ENCODE data around the gene ATP13A4.

Gene ATP13A4

DNA sequence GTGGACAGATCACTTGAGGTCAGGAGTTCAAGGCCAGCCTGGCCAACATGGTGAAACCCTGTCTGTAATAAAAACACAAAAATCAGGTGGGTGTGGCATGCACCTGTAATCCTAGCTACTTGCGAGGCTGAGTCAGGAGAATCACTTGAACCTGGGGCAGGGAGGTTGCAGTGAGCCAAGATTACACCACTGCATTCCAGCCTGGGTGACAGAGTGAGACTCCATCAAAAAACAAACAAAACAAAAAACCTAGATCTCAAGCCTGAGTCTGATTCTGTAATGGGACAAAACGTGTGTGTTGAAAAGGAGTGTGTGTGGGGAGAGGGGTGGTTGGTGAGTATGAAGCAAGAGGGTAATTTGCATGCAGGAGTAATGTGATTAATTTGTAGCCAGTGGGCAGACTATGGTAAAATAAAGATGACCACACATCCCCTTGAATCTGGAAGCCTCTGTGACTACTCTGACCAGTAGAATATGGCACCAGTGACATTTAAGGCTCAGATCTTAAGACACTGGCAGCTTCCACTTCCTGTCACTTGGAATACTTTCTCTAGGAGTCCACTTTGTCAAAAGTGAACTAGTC is 19.9 kb upstream of the ATP13A4 start:
- DNase-seq = no peak
- Mint-ChIP-seq H3K27me3 (no peaks in the 10 kb centered on the region), H3K27ac (peak overlapping the region; percentile 7), H3K9me3 (no peaks in the 10 kb centered on the region), H3K36me3 (no peaks in the 10 kb centered on the region), H3K4me1 (peaks cover 4 to 5% of the 10 kb centered on the region in 2 donors), H3K4me3 (no peak overlapping the region)
- ATAC-seq (replicated peaks) = no peak

DNA sequence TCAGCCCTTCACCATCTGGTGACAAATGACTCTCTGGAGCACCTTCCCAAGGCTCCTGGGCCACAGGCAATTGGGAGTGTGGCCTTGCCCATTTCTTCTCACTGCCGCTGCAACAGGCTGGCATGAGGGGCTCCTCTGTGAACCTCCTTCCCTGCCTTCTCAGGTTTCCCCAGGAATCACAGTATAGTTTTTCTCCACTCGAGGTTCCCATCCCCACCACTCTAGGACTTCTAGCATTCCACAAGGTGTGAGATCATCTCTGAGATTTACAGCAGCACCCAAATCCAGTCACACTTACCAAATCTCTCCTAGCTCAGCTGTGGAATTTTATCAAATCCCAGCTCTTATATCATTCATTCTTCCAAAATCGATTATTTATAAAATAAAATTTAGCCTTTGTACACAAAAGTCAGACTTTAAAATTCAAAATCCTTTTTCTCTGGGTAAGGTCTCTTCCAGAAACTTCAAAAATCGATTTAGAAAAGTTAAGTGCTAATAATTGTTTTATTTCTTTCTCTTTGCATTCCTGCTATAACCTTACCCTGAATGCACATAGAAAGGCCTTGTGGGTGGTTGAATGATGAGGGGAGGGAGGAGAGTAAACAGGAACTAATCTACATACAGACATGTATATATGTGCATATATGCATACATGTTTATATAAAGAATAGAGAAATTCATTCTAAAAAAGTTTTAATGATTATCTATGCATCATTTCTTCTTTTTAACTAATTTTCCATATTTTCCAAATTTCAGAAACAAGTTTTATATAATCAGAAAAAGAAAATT is 18.9 kb upstream of the ATP13A4 start:
- H3K4me1 Mint-ChIP-seq = peaks cover 4 to 5% of the 10 kb centered on the region in 2 donors
- no peak overlapping the region for H3K4me3 Mint-ChIP-seq
- no peaks in the 10 kb centered on the region for H3K9me3 Mint-ChIP-seq
- no peak overlapping the region for H3K27ac Mint-ChIP-seq
- H3K36me3 Mint-ChIP-seq = no peaks in the 10 kb centered on the region
- DNase-seq (no peak), ATAC-seq (replicated peaks) (no peak)
- no peaks in the 10 kb centered on the region for H3K27me3 Mint-ChIP-seq

DNA sequence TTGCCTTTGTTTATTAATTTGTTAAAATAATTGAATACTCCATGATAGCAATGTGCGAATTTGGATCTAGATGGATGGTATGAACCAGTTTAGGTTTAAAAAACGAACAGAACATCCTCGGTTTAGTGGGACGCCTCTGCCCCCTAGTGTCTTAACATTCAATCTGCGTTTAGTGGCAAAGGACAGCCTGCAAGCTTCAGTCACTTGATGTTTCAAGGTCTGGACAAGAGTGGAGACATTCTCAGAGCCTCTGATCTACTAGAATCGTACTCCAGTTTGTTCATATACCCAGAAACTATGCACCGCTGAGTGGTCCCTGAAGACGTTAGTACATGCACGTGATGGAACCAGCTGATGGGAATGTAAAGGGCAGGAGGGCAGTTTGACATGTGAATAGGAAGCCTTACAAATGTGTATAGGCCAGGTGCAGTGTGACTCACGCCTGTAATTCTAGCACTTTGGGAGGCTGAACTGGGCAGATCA is 17.8 kb upstream of the ATP13A4 start:
- no peaks in the 10 kb centered on the region for H3K9me3 Mint-ChIP-seq
- DNase-seq = peak; percentile 35
- H3K4me3 Mint-ChIP-seq = no peak overlapping the region
- H3K4me1 Mint-ChIP-seq = peaks cover 4 to 5% of the 10 kb centered on the region in 2 donors
- H3K36me3 Mint-ChIP-seq = no peaks in the 10 kb centered on the region
- H3K27me3 Mint-ChIP-seq = peaks cover 0 to 11% of the 10 kb centered on the region in 2 donors
- ATAC-seq (replicated peaks) = peak; percentile 75 to 78
- no peak overlapping the region for H3K27ac Mint-ChIP-seq

DNA sequence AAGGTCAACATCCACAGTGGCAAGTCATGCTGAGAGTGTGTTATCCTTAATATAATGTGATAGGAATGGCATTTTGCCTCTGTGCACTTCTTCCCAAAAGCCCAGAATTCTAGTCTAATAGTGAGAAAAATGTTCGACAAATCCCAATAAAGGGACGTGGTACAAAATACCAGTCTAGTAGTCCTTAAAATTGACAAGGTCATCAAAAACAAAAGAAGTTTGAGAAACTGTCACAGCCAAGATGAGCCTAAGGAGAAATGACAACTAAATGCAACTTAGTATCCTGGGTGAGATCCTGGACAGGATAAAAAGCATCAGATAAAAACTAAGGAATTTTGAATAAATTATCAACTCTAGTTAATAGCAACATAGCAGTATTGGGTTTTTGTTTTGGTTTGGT is 14.4 kb upstream of the ATP13A4 start:
- peaks cover 0 to 12% of the 10 kb centered on the region in 2 donors for H3K27me3 Mint-ChIP-seq
- H3K36me3 Mint-ChIP-seq = no peaks in the 10 kb centered on the region
- no peaks in the 10 kb centered on the region for H3K9me3 Mint-ChIP-seq
- no peak overlapping the region for H3K4me3 Mint-ChIP-seq
- no peak overlapping the region for H3K27ac Mint-ChIP-seq
- ATAC-seq (replicated peaks) (no peak), DNase-seq (no peak)
- peaks cover 4 to 5% of the 10 kb centered on the region in 2 donors for H3K4me1 Mint-ChIP-seq

DNA sequence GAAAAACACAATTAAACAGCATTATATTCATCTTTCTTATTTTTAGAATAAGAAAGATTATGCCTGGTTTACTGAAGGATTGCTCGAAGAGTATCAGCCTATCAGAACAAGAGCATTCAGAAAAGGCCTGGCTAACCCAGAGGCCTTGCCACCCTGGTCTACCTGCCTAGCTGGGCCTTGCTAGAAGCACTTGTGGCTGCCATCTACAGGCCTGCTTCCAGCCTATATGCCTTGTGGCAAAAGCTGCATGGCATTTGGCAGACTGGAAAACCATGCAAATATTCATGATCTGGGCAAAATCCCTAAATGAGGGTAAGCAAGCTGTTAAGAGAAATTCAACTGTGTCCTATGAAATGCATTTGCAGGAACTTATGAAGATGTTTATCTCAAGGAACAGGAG is 9.3 kb upstream of the ATP13A4 start:
- DNase-seq = no peak
- H3K4me3 Mint-ChIP-seq = no peak overlapping the region
- no peaks in the 10 kb centered on the region for H3K36me3 Mint-ChIP-seq
- no peak overlapping the region for H3K27ac Mint-ChIP-seq
- peak in 1 of 2 donors; percentile 36 for ATAC-seq (replicated peaks)
- no peaks in the 10 kb centered on the region for H3K4me1 Mint-ChIP-seq
- H3K27me3 Mint-ChIP-seq = peaks cover 0 to 12% of the 10 kb centered on the region in 2 donors
- no peaks in the 10 kb centered on the region for H3K9me3 Mint-ChIP-seq

DNA sequence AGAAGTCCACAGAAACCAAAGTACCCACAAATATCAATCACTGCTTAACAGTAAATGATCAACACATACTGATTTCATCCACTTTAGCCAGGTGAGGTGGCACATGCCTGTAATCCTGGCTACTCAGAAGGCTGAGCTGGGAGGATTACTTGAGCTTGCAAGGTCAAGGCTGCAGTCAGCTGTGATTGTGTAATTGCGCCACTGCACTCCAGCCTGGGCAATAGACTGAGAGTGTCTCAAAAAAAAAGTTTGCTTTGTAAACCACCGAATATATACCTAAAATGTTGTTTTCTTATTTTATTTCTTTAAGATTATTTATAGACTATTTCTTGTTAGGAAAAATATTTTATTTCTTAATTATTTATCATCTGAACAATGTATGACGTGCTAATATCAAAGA is 8.7 kb upstream of the ATP13A4 start:
- H3K4me3 Mint-ChIP-seq = no peak overlapping the region
- no peaks in the 10 kb centered on the region for H3K9me3 Mint-ChIP-seq
- no peak overlapping the region for H3K27ac Mint-ChIP-seq
- H3K36me3 Mint-ChIP-seq = no peaks in the 10 kb centered on the region
- H3K4me1 Mint-ChIP-seq = no peaks in the 10 kb centered on the region
- no peak for ATAC-seq (replicated peaks)
- peaks cover 0 to 10% of the 10 kb centered on the region in 2 donors for H3K27me3 Mint-ChIP-seq
- no peak for DNase-seq

DNA sequence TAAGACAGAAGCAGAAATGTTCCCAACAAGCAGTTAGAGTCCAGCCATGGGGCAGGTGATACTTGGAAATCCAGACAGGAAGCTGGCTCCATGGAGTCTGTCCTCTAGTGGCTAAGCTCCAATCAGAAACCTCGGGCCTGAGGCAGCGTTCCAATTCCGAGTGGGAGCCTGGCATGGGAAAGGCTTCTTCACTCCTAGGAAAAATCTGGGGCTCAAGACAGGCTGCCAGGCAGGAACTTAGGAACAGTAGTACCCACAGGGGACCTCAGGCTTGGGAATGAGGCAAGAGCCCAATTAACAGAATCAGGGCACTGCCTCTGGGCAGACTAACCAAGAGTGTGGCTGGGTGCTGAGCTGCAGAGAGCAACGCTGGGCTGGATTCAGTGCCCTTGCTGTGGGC is 6.2 kb upstream of the ATP13A4 start:
- H3K36me3 Mint-ChIP-seq = no peaks in the 10 kb centered on the region
- H3K4me3 Mint-ChIP-seq = no peak overlapping the region
- no peak overlapping the region for H3K27ac Mint-ChIP-seq
- no peaks in the 10 kb centered on the region for H3K27me3 Mint-ChIP-seq
- DNase-seq = no peak
- ATAC-seq (replicated peaks) = no peak
- no peaks in the 10 kb centered on the region for H3K9me3 Mint-ChIP-seq
- no peaks in the 10 kb centered on the region for H3K4me1 Mint-ChIP-seq

DNA sequence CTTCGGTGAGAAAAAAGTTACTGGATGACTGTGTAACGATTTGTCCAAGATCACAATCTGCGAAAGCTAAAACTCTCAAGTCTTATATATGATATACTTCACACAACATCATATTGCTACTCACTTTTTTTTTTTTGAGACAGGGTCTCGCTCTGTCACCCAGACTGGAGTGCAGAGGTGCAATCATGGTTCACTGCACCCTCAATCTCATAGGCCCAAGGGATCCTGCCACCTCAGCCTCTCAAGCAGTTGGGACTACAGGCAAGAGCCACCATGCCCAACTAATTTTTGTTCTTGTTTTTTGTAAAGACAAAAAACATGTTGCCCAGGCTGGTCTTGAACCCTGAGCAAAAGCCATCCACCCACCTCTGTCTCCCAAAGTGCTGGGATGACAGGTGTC is 5.4 kb upstream of the ATP13A4 start:
- ATAC-seq (replicated peaks) (no peak), DNase-seq (no peak)
- Mint-ChIP-seq H3K4me1 (no peaks in the 10 kb centered on the region), H3K36me3 (no peaks in the 10 kb centered on the region), H3K4me3 (no peak overlapping the region), H3K27ac (no peak overlapping the region), H3K27me3 (no peaks in the 10 kb centered on the region), H3K9me3 (no peaks in the 10 kb centered on the region)

DNA sequence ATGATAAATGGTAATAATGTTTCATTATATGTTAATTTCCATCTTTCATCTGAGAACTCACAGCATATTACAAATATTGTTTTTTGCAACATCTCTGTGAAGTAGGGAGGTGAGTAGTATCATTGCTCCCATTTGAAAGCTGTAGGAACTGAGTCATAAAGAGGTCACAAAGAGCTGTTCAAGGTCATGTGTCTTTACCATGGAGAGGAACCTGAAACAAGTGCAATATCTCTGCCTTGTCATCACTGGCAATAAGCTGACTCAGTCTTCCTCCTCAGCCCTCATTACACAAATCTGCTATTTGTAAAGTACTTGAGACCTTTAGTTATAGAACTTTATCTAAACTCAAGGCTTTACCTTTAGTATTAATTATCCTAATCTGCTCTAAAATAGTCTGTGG is 4.4 kb upstream of the ATP13A4 start:
- no peaks in the 10 kb centered on the region for H3K36me3 Mint-ChIP-seq
- no peak for ATAC-seq (replicated peaks)
- no peak overlapping the region for H3K27ac Mint-ChIP-seq
- no peak overlapping the region for H3K4me3 Mint-ChIP-seq
- DNase-seq = no peak
- peaks cover 0 to 4% of the 10 kb centered on the region in 2 donors for H3K27me3 Mint-ChIP-seq
- H3K4me1 Mint-ChIP-seq = no peaks in the 10 kb centered on the region
- no peaks in the 10 kb centered on the region for H3K9me3 Mint-ChIP-seq

DNA sequence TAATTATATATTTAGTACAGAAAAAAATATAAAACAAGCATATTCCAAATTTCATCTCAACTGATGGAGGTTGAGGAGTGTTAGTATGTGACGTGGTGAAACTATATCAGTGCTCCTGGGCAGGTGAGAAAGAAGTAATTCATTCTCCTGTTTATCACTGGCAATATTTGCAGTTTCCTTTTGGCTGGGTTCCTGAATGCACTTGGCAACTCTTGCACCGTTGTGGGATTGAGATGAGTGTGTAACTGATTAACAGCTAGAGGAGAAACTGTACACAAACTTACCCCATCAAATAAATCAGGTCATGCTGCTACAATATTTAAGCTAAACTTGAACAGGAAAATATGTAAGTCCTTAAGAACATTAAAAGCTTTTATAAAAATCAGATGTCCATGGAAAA is 2.1 kb upstream of the ATP13A4 start:
- Mint-ChIP-seq H3K27ac (no peak overlapping the region), H3K9me3 (no peaks in the 10 kb centered on the region), H3K27me3 (peaks cover 0 to 4% of the 10 kb centered on the region in 2 donors), H3K4me1 (no peaks in the 10 kb centered on the region), H3K36me3 (no peaks in the 10 kb centered on the region), H3K4me3 (no peak overlapping the region)
- ATAC-seq (replicated peaks) = no peak
- no peak for DNase-seq

DNA sequence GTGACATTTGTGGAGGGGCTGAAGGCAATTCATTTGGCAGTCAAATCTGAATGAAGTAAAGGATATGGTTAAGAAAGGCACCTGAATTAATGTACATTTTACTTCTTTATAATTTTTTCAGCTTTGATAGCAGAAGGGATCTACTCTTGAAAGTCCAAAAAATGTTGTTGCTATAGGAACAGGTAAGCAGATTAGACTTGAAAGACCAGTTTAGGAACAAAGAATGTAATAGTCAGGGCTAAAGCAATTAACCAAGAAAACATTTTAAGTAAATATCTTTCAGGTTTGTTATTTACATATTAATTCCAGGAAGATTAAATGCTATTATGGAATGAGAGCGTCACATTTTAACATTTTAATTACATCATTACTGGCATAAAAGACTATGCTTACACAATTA is 1.1 kb downstream of the ATP13A4 start:
- Mint-ChIP-seq H3K27ac (no peak overlapping the region), H3K4me3 (no peak overlapping the region), H3K36me3 (no peaks in the 10 kb centered on the region), H3K27me3 (peaks cover 0 to 4% of the 10 kb centered on the region in 2 donors), H3K4me1 (no peaks in the 10 kb centered on the region), H3K9me3 (no peaks in the 10 kb centered on the region)
- DNase-seq (no peak), ATAC-seq (replicated peaks) (no peak)

DNA sequence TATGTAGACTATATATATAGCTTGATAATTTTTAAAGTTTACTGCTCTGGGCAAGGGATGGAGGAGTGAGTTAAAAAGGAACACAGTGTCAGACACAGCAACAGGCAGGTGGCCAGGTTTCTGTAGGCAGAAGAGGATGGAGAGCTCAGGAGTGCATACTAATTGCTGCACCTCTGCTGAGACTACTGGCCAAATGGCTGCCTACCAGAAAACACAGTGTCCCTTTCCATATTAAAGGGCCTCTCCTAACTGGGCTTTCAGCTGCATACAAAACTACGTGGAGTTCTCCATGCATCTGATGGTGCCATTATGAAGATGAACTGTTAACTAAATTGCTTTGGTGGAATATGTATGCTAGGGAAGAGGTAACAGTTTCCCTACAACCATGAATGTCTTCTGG is 1.8 kb downstream of the ATP13A4 start:
- Mint-ChIP-seq H3K27me3 (peaks cover 0 to 4% of the 10 kb centered on the region in 2 donors), H3K36me3 (no peaks in the 10 kb centered on the region), H3K4me3 (no peak overlapping the region), H3K4me1 (no peaks in the 10 kb centered on the region), H3K27ac (no peak overlapping the region), H3K9me3 (no peaks in the 10 kb centered on the region)
- DNase-seq (no peak), ATAC-seq (replicated peaks) (no peak)

DNA sequence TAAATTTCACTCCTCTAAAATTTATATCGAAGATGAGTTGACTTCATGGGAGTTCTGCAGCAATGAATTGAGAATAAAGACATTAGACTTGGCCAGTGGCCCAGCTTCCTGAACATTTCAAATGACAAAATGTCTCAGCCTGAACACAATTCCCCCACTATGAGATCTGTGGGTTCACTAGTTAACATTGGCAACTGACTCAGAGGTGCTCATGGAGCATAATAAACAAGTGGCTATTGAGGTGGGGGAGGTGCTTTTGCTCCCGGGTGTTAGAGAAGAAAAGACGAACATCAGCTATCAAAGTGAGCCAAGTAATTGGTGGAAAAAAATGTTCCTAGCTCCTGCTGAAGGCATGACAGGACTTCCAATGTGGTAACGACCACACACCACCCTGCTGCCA is 6.3 kb downstream of the ATP13A4 start:
- DNase-seq = no peak
- no peaks in the 10 kb centered on the region for H3K27me3 Mint-ChIP-seq
- no peaks in the 10 kb centered on the region for H3K4me1 Mint-ChIP-seq
- peaks cover 5 to 6% of the 10 kb centered on the region in 2 donors for H3K9me3 Mint-ChIP-seq
- H3K4me3 Mint-ChIP-seq = no peak overlapping the region
- peaks cover 4 to 5% of the 10 kb centered on the region in 2 donors for H3K36me3 Mint-ChIP-seq
- no peak for ATAC-seq (replicated peaks)
- H3K27ac Mint-ChIP-seq = no peak overlapping the region

DNA sequence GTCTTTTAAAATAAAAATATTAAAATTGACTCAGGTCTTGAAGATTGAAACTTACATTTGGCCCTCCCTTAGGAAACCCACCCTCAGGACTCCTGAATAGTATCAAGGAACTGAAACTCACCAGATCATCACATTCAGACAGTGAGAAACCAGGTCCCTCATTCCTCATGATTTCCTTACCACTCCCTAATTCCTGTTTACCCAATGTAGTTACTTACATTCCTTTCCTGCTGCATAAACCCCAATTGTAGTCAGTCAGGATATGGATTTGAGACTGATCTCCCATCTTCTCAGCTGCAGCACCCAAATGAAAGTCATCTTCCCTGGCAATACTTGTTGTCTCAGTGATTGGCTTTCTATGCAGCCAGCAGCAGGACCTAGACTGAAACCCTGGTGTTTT is 8.6 kb downstream of the ATP13A4 start:
- Mint-ChIP-seq H3K4me1 (no peaks in the 10 kb centered on the region), H3K27ac (no peak overlapping the region), H3K9me3 (peaks cover 5 to 6% of the 10 kb centered on the region in 2 donors), H3K36me3 (peaks cover 4 to 5% of the 10 kb centered on the region in 2 donors), H3K27me3 (peaks cover 0 to 10% of the 10 kb centered on the region in 2 donors), H3K4me3 (no peak overlapping the region)
- DNase-seq (no peak), ATAC-seq (replicated peaks) (no peak)

DNA sequence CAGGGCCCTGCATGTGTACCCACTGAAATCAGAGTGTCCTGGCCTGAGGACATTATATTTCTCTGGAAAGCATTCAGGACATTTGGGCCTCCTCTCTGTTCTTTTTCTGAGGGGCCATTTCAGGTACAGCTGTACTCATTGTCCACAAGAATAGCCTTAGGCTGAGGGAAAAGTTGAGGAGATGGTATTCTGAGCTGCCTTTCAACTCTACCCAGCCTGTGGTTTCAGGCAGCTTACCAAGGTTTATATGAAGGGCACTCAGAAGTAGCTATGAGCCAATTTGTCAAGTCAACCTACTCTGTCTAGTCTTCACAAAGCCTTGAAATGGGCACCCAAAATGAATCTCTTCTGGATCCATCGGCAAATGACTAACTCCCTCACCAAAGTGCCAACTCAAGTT is 9.4 kb downstream of the ATP13A4 start:
- Mint-ChIP-seq H3K27ac (no peak overlapping the region), H3K4me1 (no peaks in the 10 kb centered on the region), H3K9me3 (peaks cover 5 to 6% of the 10 kb centered on the region in 2 donors), H3K36me3 (peaks cover 4 to 5% of the 10 kb centered on the region in 2 donors), H3K4me3 (no peak overlapping the region), H3K27me3 (peaks cover 0 to 10% of the 10 kb centered on the region in 2 donors)
- DNase-seq (no peak), ATAC-seq (replicated peaks) (no peak)
